Neuronal stem cell (in vitro differentiated cells): ENCODE results near the gene CDH13.

ENCODE experiments used
- DNase-seq: peaks from one replicate; pipeline ENCODE4 v3.0.0-alpha.2; 2013; ENCODE audit warnings: low spot score
- H2AFZ ChIP-seq: one replicate; pipeline ENCODE4 v1.6.1; 2013; ENCODE audit warnings: mild to moderate bottlenecking, low read length, inconsistent platforms
- H2AK5ac ChIP-seq: 2 replicates; pipeline ENCODE4 v1.6.1; 2013; ENCODE audit warnings: low read depth, mild to moderate bottlenecking, inconsistent platforms, low read length, moderate library complexity, mixed read lengths
- H2BK120ac ChIP-seq: 2 replicates; pipeline ENCODE4 v1.6.1; 2013; ENCODE audit warnings: low read depth, mild to moderate bottlenecking, inconsistent platforms, low read length, moderate library complexity, mixed read lengths
- H2BK12ac ChIP-seq: one replicate; pipeline ENCODE4 v1.6.1; 2013; ENCODE audit warnings: low read length, inconsistent platforms
- H2BK15ac ChIP-seq: 2 replicates; pipeline ENCODE4 v1.6.1; 2013; ENCODE audit warnings: mild to moderate bottlenecking, low read length, inconsistent platforms, mixed read lengths
- H2BK5ac ChIP-seq: one replicate; pipeline ENCODE4 v1.6.1; 2013; ENCODE audit warnings: inconsistent platforms, mild to moderate bottlenecking, low read length, moderate library complexity
- H3K14ac ChIP-seq: one replicate; pipeline ENCODE4 v1.6.1; 2013; ENCODE audit warnings: low read length, inconsistent platforms
- H3K18ac ChIP-seq: 2 replicates; pipeline ENCODE4 v1.6.1; 2013; ENCODE audit warnings: low read length, inconsistent platforms
- H3K23ac ChIP-seq: 2 replicates; pipeline ENCODE4 v1.6.1; 2013; ENCODE audit warnings: low read depth, mild to moderate bottlenecking, mixed read lengths, low read length, inconsistent platforms; ENCODE audit not compliant: poor library complexity
- H3K27ac ChIP-seq: replicated peaks from 3 replicates; pipeline ENCODE4 v1.5.1; 2013; ENCODE audit warnings: low read length, inconsistent platforms
- H3K27me3 ChIP-seq, 3 experiments: 2 replicates each; pipeline ENCODE4 v1.6.1; 2013; ENCODE audit warnings: low read length in 3 of 3, mild to moderate bottlenecking in 2 of 3, inconsistent platforms in 1 of 3, low read depth in 1 of 3, mixed read lengths in 1 of 3, moderate library complexity in 1 of 3; ENCODE audit not compliant: control insufficient read depth in 3 of 3, insufficient read depth in 3 of 3
- H3K36me3 ChIP-seq, 2 donors: replicated peaks in 1 of 2; 2 replicates each; pipeline ENCODE4 v1.6.1; 2013; ENCODE audit warnings: low read length in 2 of 2; ENCODE audit not compliant: control insufficient read depth in 2 of 2, insufficient read depth in 2 of 2
- H3K4ac ChIP-seq: 2 replicates; pipeline ENCODE4 v1.6.1; 2013; ENCODE audit warnings: inconsistent platforms, mild to moderate bottlenecking, low read length, moderate library complexity
- H3K4me1 ChIP-seq, 2 donors: 1 replicate in 1 of 2; 2 replicates in 1 of 2; pipeline ENCODE4 v1.6.1; 2013; ENCODE audit warnings: low read length in 2 of 2, low read depth in 1 of 2; ENCODE audit not compliant: control insufficient read depth in 2 of 2, insufficient read depth in 1 of 2
- H3K4me2 ChIP-seq: one replicate; pipeline ENCODE4 v1.6.1; 2013; ENCODE audit warnings: mild to moderate bottlenecking, low read length, inconsistent platforms; ENCODE audit not compliant: insufficient read depth, poor library complexity, severe bottlenecking
- H3K4me3 ChIP-seq, 2 donors: 2 replicates each; pipeline ENCODE4 v1.5.1; 2013; ENCODE audit warnings: low read length in 2 of 2, mild to moderate bottlenecking in 2 of 2, inconsistent platforms in 1 of 2, moderate library complexity in 1 of 2
- H3K79me1 ChIP-seq: one replicate; pipeline ENCODE4 v1.6.1; 2013; ENCODE audit warnings: low read depth, mild to moderate bottlenecking, inconsistent platforms, low read length, moderate library complexity
- H3K9ac ChIP-seq: one replicate; pipeline ENCODE4 v1.6.1; 2013; ENCODE audit warnings: mild to moderate bottlenecking, low read depth, low read length, inconsistent platforms; ENCODE audit not compliant: poor library complexity
- H3K9me3 ChIP-seq, 2 donors: replicated peaks in 1 of 2; 2 replicates each; pipeline versions ENCODE3 to v1.6.1; 2013; ENCODE audit warnings: low read length in 2 of 2, mild to moderate bottlenecking in 2 of 2, inconsistent platforms in 1 of 2, low read depth in 1 of 2, mixed read lengths in 1 of 2, moderate library complexity in 1 of 2; ENCODE audit not compliant: control insufficient read depth in 2 of 2, insufficient read depth in 1 of 2
- H4K8ac ChIP-seq: one replicate; pipeline ENCODE4 v1.6.1; 2013; ENCODE audit warnings: low read depth, mild to moderate bottlenecking, inconsistent platforms, low read length, moderate library complexity
- H4K91ac ChIP-seq: one replicate; pipeline ENCODE4 v1.6.1; 2013; ENCODE audit warnings: low read length, low read depth, mild to moderate bottlenecking, inconsistent platforms; ENCODE audit not compliant: poor library complexity
- WGBS, 2 donors: extraction: QIAGEN DNeasy Blood & Tissue Kit; methylation state at CpG; one replicate each; pipeline ENCODE4 v1.1.7; 2013; ENCODE audit warnings: missing lambda C conversion rate in 2 of 2, mixed read lengths in 1 of 2; ENCODE audit not compliant: insufficient read length in 2 of 2, insufficient replicate concordance in 1 of 2; ENCODE audit errors: extremely low coverage in 2 of 2; 5-methylcytosine and 5-hydroxymethylcytosine counted together

Gene CDH13

GRCh38 chr16:83771306-83771942, 1144.7 kb downstream of the CDH13 start:
- H2BK120ac ChIP-seq, result no peak overlapping the region
- H2BK15ac ChIP-seq, result no peak overlapping the region
- WGBS, 2 donors, result no CpG with 5 or more reads among the region's 5 CpGs
- H3K4me2 ChIP-seq, result no peak overlapping the region
- H2AFZ ChIP-seq, result no peak overlapping the region
- no peak overlapping the region for H4K8ac ChIP-seq
- no peak overlapping the region for H3K4me3 ChIP-seq
- H3K27me3 ChIP-seq, result no peaks in the 10 kb centered on the region
- DNase-seq, result no peak
- peaks cover 2 to 17% of the 10 kb centered on the region in 2 donors for H3K4me1 ChIP-seq
- H2BK12ac ChIP-seq, result no peak overlapping the region
- H3K36me3 ChIP-seq, result no peaks in the 10 kb centered on the region
- H3K14ac ChIP-seq, result no peak overlapping the region
- no peak overlapping the region for H3K27ac ChIP-seq
- H3K9me3 ChIP-seq, result no peaks in the 10 kb centered on the region
- H3K18ac ChIP-seq, result no peak overlapping the region
- H3K23ac ChIP-seq, result no peak overlapping the region
- H3K4ac ChIP-seq, result no peak overlapping the region
- H3K9ac ChIP-seq, result no peak overlapping the region
- H2AK5ac ChIP-seq, result no peak overlapping the region
- no peaks in the 10 kb centered on the region for H3K79me1 ChIP-seq
- no peak overlapping the region for H4K91ac ChIP-seq
- no peak overlapping the region for H2BK5ac ChIP-seq

DNA sequence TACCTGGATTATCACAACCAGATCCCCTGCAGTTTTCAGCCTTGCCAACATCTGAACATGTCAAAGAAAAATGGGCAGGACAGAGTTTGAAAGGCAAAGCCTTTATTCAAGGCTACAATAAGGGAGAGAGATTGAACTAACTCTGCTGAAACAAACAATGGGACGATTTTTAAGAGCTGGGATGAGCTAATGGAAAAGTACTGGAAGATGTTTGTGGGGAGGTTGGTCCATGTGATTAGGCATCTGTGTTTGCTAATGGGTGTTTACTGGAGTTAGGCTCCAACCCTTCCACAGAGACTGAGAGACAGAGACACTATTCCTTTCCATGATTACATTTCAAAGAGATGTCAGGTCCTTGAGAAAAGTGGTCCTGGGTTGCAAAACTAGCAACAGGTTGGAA, 1146.0 kb downstream of the CDH13 start:
- no peak overlapping the region for H3K23ac ChIP-seq
- H2BK12ac ChIP-seq, result no peak overlapping the region
- H3K4me1 ChIP-seq, result peaks cover 11 to 25% of the 10 kb centered on the region in 2 donors
- H2BK15ac ChIP-seq, result no peak overlapping the region
- no peak overlapping the region for H3K14ac ChIP-seq
- H3K27ac ChIP-seq, result no peak overlapping the region
- no peak overlapping the region for H3K9ac ChIP-seq
- no peak overlapping the region for H3K4me3 ChIP-seq
- no peak overlapping the region for H3K18ac ChIP-seq
- no peaks in the 10 kb centered on the region for H3K27me3 ChIP-seq
- no peak overlapping the region for H4K91ac ChIP-seq
- no CpG with 5 or more reads among the region's 1 CpG for WGBS, 2 donors
- H2BK5ac ChIP-seq, result no peak overlapping the region
- no peak overlapping the region for H4K8ac ChIP-seq
- no peak for DNase-seq
- no peak overlapping the region for H3K4ac ChIP-seq
- H3K79me1 ChIP-seq, result no peaks in the 10 kb centered on the region
- no peaks in the 10 kb centered on the region for H3K36me3 ChIP-seq
- H2BK120ac ChIP-seq, result no peak overlapping the region
- H3K9me3 ChIP-seq, result no peaks in the 10 kb centered on the region
- H2AFZ ChIP-seq, result no peak overlapping the region
- no peak overlapping the region for H2AK5ac ChIP-seq
- H3K4me2 ChIP-seq, result no peak overlapping the region

DNA sequence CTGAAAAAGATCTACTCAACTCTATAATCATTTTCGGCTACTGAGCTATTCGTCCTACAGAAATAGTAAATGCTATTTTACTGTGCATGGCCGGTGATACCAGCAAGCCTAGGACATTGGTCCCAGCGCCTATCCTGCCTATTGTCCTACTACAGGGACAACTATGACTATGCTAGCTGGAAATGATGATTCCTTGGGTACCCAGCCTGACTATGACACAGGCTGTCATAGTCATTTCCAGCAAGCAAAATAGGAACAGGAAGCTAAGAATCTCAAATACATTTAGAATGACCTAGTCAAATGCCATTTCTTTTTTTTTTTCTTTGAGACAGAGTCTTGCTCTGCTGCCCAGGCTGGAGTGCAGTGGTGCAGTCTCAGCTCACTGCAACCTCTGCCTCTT, 1147.3 kb downstream of the CDH13 start:
- H2BK15ac ChIP-seq, result no peak overlapping the region
- no peak overlapping the region for H3K23ac ChIP-seq
- no peak overlapping the region for H4K91ac ChIP-seq
- peaks cover 11 to 25% of the 10 kb centered on the region in 2 donors for H3K4me1 ChIP-seq
- H3K18ac ChIP-seq, result no peak overlapping the region
- H3K14ac ChIP-seq, result no peak overlapping the region
- no peak overlapping the region for H2BK12ac ChIP-seq
- H3K4ac ChIP-seq, result no peak overlapping the region
- no peaks in the 10 kb centered on the region for H3K27me3 ChIP-seq
- H3K4me2 ChIP-seq, result no peak overlapping the region
- no peak overlapping the region for H2BK120ac ChIP-seq
- no peak overlapping the region for H3K9ac ChIP-seq
- H3K9me3 ChIP-seq, result no peaks in the 10 kb centered on the region
- H2AFZ ChIP-seq, result no peak overlapping the region
- no peaks in the 10 kb centered on the region for H3K79me1 ChIP-seq
- no peaks in the 10 kb centered on the region for H3K36me3 ChIP-seq
- no peak overlapping the region for H4K8ac ChIP-seq
- H2AK5ac ChIP-seq, result no peak overlapping the region
- WGBS, 2 donors, result no CpG with 5 or more reads among the region's 4 CpGs
- H2BK5ac ChIP-seq, result no peak overlapping the region
- H3K4me3 ChIP-seq, result no peak overlapping the region
- H3K27ac ChIP-seq, result no peak overlapping the region
- DNase-seq, result no peak

DNA sequence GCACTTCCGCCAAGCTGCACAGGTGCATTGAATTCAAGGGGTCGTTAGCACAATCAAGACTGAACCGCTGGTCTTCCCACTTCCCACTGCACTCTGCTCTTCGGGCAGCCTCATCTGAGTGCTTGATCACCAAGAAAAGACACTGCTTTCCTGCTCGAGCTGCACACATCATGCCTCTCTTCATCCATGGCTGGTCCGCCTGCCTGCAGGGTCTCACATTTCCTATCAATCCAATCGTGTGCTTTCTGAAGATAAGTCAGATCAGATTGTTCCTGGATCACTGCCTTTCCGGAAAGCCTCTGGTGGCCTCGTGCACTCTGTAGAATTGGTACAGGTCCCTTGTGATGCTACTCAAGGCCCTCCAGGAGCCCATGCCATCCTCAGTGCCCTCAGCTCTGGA, 1150.2 kb downstream of the CDH13 start:
- Histone ChIP-seq H4K91ac (no peak overlapping the region), H3K4me3 (no peak overlapping the region), H3K23ac (no peak overlapping the region), H3K14ac (no peak overlapping the region), H2AK5ac (peak overlapping the region; percentile 39), H3K27me3 (no peaks in the 10 kb centered on the region), H3K4me1 (peaks cover 11 to 15% of the 10 kb centered on the region in 2 donors), H3K9ac (no peak overlapping the region), H4K8ac (no peak overlapping the region), H2BK12ac (no peak overlapping the region), H2BK5ac (no peak overlapping the region), H2BK15ac (peak overlapping the region; percentile 87), H2BK120ac (no peak overlapping the region), H3K27ac (peak overlapping the region; percentile 72), H3K79me1 (no peaks in the 10 kb centered on the region), H3K4ac (no peak overlapping the region), H3K36me3 (no peaks in the 10 kb centered on the region), H2AFZ (peak overlapping the region; percentile 6), H3K4me2 (no peak overlapping the region), H3K9me3 (no peaks in the 10 kb centered on the region), H3K18ac (peak overlapping the region; percentile 82)
- no peak for DNase-seq
- WGBS, 2 donors, result no CpG with 5 or more reads among the region's 9 CpGs
